ENCODE measurements around the gene TMEM243.

DNA sequence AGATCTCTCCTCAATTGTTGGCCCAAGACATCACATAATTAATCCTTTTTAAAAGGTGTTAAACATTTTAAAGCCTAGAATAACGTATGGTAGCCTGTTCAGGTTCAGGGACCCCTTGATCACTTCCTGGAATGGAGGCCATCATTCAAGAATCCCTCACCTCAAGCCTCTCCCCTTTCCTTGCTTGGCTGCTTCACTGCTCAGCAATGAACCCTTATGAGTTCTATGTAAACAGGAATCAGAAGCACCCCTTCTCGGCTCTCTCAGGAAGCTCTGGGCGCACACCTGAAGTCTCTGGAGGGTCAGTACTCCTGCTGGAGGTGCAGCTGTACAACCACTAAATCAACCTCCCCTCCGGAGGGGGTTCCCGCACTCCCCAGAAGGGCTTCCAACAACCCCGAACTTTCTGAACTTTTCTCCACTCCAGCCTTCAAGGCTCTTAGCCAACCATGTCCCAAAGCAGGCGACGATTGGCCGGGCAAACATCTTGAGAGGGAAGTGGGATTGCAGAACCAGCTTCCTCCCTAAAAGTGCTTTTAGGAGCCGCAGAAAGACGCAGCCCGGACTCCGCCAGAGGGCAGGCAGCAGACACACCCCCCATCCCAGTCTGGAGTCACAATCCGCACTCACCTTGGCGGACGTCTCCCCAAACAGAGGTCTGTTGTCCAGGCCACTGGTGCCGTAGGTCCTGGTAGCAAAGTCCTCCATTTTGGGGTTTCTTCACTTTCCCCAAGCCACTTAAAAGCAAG is 562 bp downstream of the TMEM243 start:
- TF ChIP-seq CTCF (conservative IDR thresholded peaks at IDR 0.05) (no peak), EZH2 (IDR thresholded peaks at IDR 0.05; ENCODE audit: low read depth) (no peak)
